ENCODE results near the gene TADA2B.
A peak's percentile ranks its signal among the peaks of the same experiment; 100 is the strongest.
"Not testable (repeated sequence)": the region's sequence is repeated elsewhere in the genome, so short reads cannot be mapped to it uniquely, and the experiment has no call there.

The TADA2B gene

GRCh38 chr4:7060346-7061150 is 17.4 kb downstream of the TADA2B start:
- no peak for DNase-seq (ENCODE audit: low read depth)

- DNase-seq (ENCODE audit: low read depth), result no peak
These were observed 18.6 kb downstream of the TADA2B start for GRCh38 chr4:7061815-7062214.

- DNase-seq (ENCODE audit: low read depth), result no peak
These were observed 19.6 kb downstream of the TADA2B start for GRCh38 chr4:7062816-7063215.

DNA sequence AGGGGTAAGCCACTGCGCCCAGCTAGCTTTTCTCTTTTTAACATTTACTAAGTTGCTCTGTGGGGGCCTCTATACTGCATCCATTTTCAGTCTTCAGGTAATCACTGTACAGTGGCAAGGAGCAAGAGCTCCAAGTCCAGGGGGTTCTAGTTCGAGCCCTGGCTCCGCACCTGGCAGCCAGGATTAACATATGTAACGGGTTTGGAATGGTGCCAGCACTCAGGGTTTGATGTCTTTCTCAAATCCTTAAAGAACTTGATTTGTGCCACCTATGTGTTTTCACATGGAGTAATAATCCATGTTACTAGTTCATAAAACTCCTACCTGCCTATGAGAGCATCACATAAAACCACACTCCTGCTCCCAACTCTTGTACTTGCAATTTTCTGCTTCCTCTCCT is 20.2 kb downstream of the TADA2B start:
- no peak for DNase-seq (ENCODE audit: low read depth)

GRCh38 chr4:7066006-7066405 is 22.8 kb downstream of the TADA2B start:
- DNase-seq (ENCODE audit: low read depth), result no peak

DNA sequence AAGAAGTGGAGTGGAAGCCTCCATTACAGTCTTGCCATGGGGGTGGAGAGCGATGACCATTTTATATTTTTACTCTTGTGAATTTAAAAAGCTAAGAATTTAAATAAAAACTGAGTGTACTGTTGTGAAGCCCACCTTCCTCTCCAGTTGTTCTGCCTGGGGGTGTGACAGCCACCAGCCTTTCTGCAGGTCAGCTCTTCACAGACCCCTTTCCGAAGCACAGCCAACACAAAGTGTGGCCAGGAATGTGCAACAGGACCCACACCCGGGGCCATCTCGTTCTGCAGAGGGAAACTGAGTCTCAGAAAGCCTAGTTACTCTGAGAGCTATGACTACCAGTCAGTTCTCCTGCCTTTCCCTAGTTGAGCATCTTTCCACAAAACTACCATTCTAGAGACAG is 23.3 kb downstream of the TADA2B start:
- no peak for DNase-seq (ENCODE audit: low read depth)

GRCh38 chr4:7067126-7067451 is 23.9 kb downstream of the TADA2B start:
- DNase-seq (ENCODE audit: low read depth), result no peak

- DNase-seq (ENCODE audit: low read depth), result peak; percentile 22
These were observed 24.5 kb downstream of the TADA2B start, which contains the start of gene GRPEL1 for GRCh38 chr4:7067452-7068278. GRPEL1 (minus strand) TSS chr4:7068064; CDS start chr4:7068032, 32 bp downstream.

DNA sequence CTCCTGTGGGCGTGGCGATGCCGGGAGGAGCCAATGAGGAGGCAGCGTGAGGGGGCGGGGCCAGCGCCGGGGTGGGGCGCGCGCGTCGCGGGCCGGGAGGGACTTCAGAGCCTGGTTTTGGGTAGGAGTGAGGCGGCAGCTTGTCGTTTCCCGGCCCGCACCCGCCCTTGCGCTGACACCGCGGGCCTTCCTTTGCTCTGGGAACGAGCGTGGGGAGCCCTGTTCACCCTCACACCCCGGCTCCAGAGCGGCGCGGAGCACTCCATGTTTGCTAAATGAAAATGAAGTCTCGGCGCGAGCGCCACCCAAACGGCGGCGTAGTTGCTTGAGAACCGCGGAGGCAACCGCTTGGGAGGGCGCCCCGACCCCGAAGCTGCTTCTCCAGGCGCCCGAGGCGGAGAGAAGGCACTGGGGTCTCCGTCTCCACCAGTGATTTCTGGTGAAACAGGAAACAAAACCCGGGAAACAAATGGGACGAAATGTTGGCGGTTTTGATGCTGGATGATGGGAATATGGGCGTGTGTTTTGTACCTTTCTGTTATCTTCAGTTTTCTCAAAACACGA is 25.2 kb downstream of the TADA2B start:
- peak; percentile 100 for DNase-seq (ENCODE audit: low read depth)

DNA sequence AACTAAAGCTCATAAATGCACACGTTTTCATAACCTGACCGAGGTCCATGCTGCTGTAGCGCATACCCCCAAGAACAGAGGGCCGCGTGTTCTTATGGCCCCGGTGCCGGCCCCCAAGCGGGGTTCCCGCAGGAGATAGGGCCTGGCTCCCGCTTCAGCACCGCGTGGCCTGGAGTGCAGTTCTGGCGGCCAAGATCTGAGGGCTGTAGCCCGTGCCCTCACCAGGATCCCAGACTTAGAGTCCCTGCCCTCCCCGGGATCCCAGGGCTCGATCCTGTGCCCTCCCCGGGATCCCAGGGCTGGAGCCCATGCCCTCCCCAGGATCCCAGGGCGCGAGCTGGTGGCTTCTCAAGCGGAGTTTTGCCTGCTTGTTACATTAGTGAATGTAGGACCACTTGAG is 25.7 kb downstream of the TADA2B start:
- DNase-seq (ENCODE audit: low read depth), result no peak

- peak; percentile 67 for DNase-seq (ENCODE audit: low read depth)
These were observed 27.7 kb downstream of the TADA2B start for GRCh38 chr4:7070729-7071511.

DNA sequence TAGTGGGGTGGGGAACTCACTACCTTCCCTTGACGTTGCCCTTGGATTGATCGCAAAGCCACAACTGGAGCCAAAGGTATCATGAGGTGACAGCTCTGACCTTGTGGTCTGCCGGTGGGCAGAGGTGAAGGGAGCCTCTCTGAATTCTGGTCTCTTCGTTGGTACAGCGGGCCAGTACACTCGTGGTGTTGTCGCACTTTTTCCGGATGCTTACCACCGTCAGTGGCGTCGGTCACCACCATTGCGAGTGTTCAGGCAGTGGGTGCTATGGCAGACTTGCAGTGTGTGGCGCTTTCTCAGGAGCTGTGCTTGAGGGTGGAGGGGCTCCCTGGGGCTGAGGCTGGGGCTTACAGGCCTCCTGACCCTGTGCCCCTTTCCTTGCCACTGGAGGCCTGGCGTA is 29.9 kb downstream of the TADA2B start:
- DNase-seq (ENCODE audit: low read depth), result no peak

DNA sequence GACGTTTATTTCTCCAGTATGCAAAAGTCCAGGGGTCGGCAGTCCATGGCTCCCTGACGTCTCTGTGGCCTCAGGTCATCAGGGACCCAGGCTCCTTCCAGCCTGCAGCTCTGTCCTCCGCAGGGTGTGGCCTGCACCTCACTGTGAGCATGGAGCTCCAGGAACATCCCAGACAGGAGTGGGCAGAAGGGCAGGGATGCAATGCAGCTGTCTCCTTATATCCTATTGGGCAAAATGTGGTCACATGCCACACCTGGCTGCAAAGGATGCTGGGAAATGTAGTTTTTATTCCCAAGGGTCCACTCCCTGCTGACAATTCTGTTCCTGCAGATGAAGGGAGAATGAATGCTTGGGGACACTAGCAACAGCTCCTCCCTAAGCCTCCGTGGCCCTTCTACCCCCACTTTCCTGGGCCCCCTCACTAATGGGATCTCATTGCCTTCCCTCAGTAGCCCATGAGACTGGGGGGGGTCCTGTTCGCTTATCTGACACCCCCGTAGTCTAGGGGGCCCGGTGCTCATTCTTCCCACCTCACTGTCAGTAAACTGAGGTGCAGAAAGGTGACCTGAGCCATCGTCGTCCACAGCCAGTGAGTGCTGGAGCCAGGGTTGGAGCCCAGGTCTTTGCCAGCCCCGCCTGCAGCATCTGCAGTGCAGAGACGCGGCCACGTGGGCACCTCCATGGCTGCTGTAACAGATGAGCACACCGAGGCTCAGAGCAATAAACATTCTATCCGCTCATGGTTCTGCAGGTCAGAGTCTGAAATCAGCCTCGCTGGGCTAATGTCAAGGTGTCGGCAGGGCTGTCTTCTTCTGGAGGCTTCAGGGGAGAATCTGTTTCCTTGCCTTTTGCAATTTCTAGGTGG is 30.6 kb downstream of the TADA2B start:
- no peak for DNase-seq (ENCODE audit: low read depth)

DNA sequence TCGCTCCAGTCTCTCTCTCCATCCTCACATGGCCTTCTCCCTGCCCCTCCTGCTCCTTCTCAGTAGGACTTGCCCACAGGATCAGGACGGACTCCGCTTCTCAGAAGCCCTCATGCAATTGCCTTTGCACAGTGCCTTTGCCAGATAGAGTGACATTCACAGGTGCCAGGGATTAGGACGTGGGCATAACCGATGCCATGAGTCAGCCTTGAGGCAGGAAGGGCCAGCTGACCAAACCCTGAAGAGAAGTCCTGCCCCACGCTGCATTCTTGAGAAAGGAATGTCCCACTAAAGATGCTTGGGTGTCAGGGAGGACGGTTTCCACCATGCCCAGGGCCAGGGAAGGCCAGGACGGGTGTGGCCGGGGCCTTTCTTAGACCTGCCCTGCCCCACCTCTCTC is 31.3 kb downstream of the TADA2B start:
- no peak for DNase-seq (ENCODE audit: low read depth)

DNA sequence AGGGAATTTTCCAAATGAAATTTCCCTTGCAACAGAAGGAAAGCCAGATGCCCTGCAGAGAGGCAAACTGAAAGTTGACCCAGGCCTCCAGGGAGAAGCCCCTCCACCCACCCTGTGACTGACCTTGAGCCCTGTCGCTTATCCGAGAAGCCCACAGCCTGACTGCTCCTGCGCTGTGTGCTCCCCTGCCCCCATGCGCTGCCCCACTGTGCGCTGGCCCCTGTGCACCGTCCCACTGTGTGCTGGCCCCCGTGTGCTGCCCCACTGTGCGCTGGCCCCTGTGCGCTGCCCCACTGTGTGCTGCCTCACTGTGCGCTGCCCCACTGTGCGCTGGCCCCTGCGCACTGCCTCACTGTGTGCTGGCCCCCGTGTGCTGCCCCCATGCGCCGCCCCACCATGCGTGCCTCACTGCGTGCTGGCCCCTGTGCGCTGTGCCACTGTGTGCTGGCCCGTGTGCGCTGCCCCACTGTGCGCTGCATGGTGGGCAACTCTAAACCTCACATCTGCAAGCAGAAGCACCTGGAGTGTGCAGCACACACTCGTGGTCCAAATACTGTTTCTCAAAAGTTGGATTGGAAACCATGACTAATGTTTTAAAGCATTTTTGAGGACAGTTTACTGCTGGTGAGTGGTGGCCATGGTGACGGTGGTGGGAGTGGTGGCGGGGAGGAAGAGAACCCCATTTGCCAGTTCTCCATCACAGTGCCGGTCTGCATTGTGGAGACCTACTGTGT is 33.0 kb downstream of the TADA2B start:
- no peak for DNase-seq (ENCODE audit: low read depth)

DNA sequence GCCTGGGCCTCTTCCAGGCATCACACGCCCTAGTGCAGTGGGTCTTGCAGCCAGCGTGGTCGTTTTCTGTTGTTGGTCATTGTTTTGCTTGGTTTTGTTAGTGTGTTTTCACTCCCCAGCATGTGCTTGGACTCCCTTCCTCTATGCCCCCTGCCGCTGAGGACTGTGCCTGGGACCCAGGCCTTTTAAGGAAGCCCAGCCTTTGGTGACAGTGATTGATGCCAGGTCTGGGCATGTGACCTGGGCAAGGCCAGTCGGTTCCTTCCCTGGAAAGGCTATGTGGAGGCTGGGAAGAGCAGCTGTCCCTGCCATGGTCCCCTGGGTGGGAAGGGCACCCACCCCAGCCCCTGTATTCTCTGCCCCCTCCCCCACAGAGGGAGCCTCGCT is 33.5 kb downstream of the TADA2B start:
- no peak for DNase-seq (ENCODE audit: low read depth)

GRCh38 chr4:7077371-7077770 is 34.2 kb downstream of the TADA2B start:
- DNase-seq (ENCODE audit: low read depth), result no peak

DNA sequence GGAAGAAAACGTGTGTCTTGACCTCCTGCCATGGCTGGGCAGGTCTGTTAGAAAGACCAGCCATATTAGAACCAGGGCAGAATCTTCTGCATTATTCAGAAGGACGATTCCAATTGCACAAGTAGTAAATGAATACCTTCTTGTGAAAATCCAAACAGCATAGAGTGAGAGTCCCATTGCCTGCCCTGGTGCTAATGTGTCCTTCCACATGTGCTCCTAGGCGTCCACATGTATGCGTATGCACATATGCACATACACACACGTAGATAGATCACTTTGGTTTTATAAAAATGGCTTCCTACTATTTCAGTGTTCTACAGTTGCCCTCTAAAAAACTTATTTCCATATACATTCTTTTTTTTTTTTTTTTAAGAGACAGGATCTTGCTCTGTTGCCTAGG is 34.9 kb downstream of the TADA2B start:
- DNase-seq (ENCODE audit: low read depth), result no peak

- DNase-seq (ENCODE audit: low read depth), result not testable (repeated sequence)
These were observed 36.3 kb downstream of the TADA2B start for GRCh38 chr4:7079483-7079882.

DNA sequence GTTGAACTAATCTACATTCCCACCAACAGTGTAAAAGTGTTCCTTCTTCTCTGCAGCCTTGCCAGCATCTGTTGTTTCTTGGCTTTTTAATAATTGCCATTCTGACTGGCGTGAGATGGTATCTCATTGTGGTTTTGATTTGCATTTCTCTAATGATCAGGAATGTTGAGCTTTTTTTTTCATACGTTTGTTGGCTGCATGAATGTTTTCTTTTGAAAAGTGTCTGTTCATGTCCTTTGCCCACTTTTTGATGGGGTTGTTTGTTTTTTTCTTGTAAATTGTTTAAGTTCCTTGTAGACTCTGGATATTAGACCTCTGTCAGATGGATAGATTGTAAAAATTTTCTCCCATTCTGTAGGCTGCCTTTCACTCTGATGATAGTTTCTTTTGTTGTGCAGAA is 36.7 kb downstream of the TADA2B start:
- not testable (repeated sequence) for DNase-seq (ENCODE audit: low read depth)

Measured in stimulated activated CD8-positive, alpha-beta memory T cell treated with anti-CD3 and anti-CD28 coated beads, Interleukin-12 subunit alpha, Interleukin-12 subunit beta, amount 100 ng/mL, for 4 hours (primary cell).